ENCODE data around the gene ZDHHC11.
"Not testable (repeated sequence)": the region's sequence is repeated elsewhere in the genome, so short reads cannot be mapped to it uniquely, and the experiment has no call there.

ZDHHC11 gene

GRCh38 chr5:843926-844325 is 6.9 kb downstream of the ZDHHC11 start:
- DNase-seq (ENCODE audit: low read depth), result not testable (repeated sequence)

- not testable (repeated sequence) for DNase-seq (ENCODE audit: low read depth)
These were observed 7.4 kb downstream of the ZDHHC11 start for GRCh38 chr5:843371-843770.

GRCh38 chr5:842402-843221 is 8.2 kb downstream of the ZDHHC11 start:
- DNase-seq (ENCODE audit: low read depth), result not testable (repeated sequence)

GRCh38 chr5:841531-842401 is 9.0 kb downstream of the ZDHHC11 start:
- not testable (repeated sequence) for DNase-seq (ENCODE audit: low read depth)

- not testable (repeated sequence) for DNase-seq (ENCODE audit: low read depth)
These were observed 9.8 kb downstream of the ZDHHC11 start for GRCh38 chr5:840974-841435.

- not testable (repeated sequence) for DNase-seq (ENCODE audit: low read depth)
These were observed 10.4 kb downstream of the ZDHHC11 start for GRCh38 chr5:840118-840973.

- DNase-seq (ENCODE audit: low read depth), result not testable (repeated sequence)
These were observed 12.3 kb downstream of the ZDHHC11 start for GRCh38 chr5:838431-838851.

- DNase-seq (ENCODE audit: low read depth), result not testable (repeated sequence)
These were observed 13.1 kb downstream of the ZDHHC11 start for GRCh38 chr5:837621-838121.

- DNase-seq (ENCODE audit: low read depth), result not testable (repeated sequence)
These were observed 14.7 kb downstream of the ZDHHC11 start for GRCh38 chr5:835933-836612.

GRCh38 chr5:834013-834412 is 16.8 kb downstream of the ZDHHC11 start:
- DNase-seq (ENCODE audit: low read depth), result not testable (repeated sequence)

GRCh38 chr5:828194-828593 is 22.6 kb downstream of the ZDHHC11 start:
- not testable (repeated sequence) for DNase-seq (ENCODE audit: low read depth)

GRCh38 chr5:825544-825943 is 25.2 kb downstream of the ZDHHC11 start:
- DNase-seq (ENCODE audit: low read depth), result not testable (repeated sequence)

GRCh38 chr5:821504-821903 is 29.3 kb downstream of the ZDHHC11 start:
- DNase-seq (ENCODE audit: low read depth), result no peak

GRCh38 chr5:820245-820644 is 30.5 kb downstream of the ZDHHC11 start:
- no peak for DNase-seq (ENCODE audit: low read depth)

GRCh38 chr5:819078-819477 is 31.7 kb downstream of the ZDHHC11 start:
- no peak for DNase-seq (ENCODE audit: low read depth)

- DNase-seq (ENCODE audit: low read depth), result no peak
These were observed 34.6 kb downstream of the ZDHHC11 start for GRCh38 chr5:816176-816575.

GRCh38 chr5:815449-815848 is 35.3 kb downstream of the ZDHHC11 start:
- DNase-seq (ENCODE audit: low read depth), result no peak

- not testable (repeated sequence) for DNase-seq (ENCODE audit: low read depth)
These were observed 37.2 kb downstream of the ZDHHC11 start for GRCh38 chr5:813575-813974.

GRCh38 chr5:811384-811783 is 39.4 kb downstream of the ZDHHC11 start:
- not testable (repeated sequence) for DNase-seq (ENCODE audit: low read depth)

GRCh38 chr5:807719-808514 is 42.9 kb downstream of the ZDHHC11 start:
- DNase-seq (ENCODE audit: low read depth), result not testable (repeated sequence)
